GM10847 (cell line): ENCODE results near the gene ABCF1.

Experiments
- POLR2A ChIP-seq: IDR thresholded peaks from 2 replicates; pipeline ENCODE4 v1.6.1; 2011; ENCODE audit not compliant: insufficient read length; ENCODE audit errors: extremely low read depth

Gene ABCF1

GRCh38 chr6:30571075-30571761 lies at the start of gene ABCF1:
Gene ABCF1 (plus strand): TSS chr6:30571442. CDS start chr6:30571488, 46 bp downstream.
- peak; percentile 95 for TF ChIP-seq POLR2A

- no peak for TF ChIP-seq POLR2A
Observed at GRCh38 chr6:30530014-30530413, 41.2 kb upstream of the ABCF1 start.

- TF ChIP-seq POLR2A, result no peak
Observed at GRCh38 chr6:30533460-30534294, 37.6 kb upstream of the ABCF1 start.

- TF ChIP-seq POLR2A, result no peak
Observed at GRCh38 chr6:30537931-30538330, 33.3 kb upstream of the ABCF1 start.

- no peak for TF ChIP-seq POLR2A
Observed at GRCh38 chr6:30541515-30542403, 29.5 kb upstream of the ABCF1 start.

GRCh38 chr6:30542404-30542725 lies 28.9 kb upstream of the ABCF1 start:
- no peak for TF ChIP-seq POLR2A

- TF ChIP-seq POLR2A, result no peak
Observed at GRCh38 chr6:30542915-30543314, 28.3 kb upstream of the ABCF1 start.

GRCh38 chr6:30543821-30544220 lies 27.4 kb upstream of the ABCF1 start:
- TF ChIP-seq POLR2A, result no peak

- TF ChIP-seq POLR2A, result no peak
Observed at GRCh38 chr6:30544666-30545272, 26.5 kb upstream of the ABCF1 start.

- TF ChIP-seq POLR2A, result no peak
Observed at GRCh38 chr6:30547454-30547853, 23.8 kb upstream of the ABCF1 start.

- TF ChIP-seq POLR2A, result no peak
Observed at GRCh38 chr6:30548375-30548774, 22.9 kb upstream of the ABCF1 start.

GRCh38 chr6:30554404-30554803 lies 16.8 kb upstream of the ABCF1 start:
- TF ChIP-seq POLR2A, result no peak

GRCh38 chr6:30554962-30555815 lies 16.1 kb upstream of the ABCF1 start:
- TF ChIP-seq POLR2A, result no peak

GRCh38 chr6:30555816-30556065 lies 15.5 kb upstream of the ABCF1 start:
- TF ChIP-seq POLR2A, result no peak
